H9 (cell line): Measurements from ENCODE around the gene KRT84. TPM values are rescaled to one million over a fixed set of nuclear protein-coding genes. Genes with fewer than 3 reads are reported as not detected.

Experiments used
- DNase-seq: peaks from one replicate; pipeline ENCODE4 v3.0.0-alpha.2; 2017
- H2AFZ ChIP-seq: one replicate; pipeline ENCODE4 v1.6.1; 2013; ENCODE audit warnings: mild to moderate bottlenecking, low read length, control low read depth, moderate library complexity
- H2AK5ac ChIP-seq: 2 replicates; pipeline ENCODE4 v1.6.1; 2013; ENCODE audit warnings: low read length, control low read depth, mixed read lengths; ENCODE audit not compliant: insufficient read length
- H2BK120ac ChIP-seq: one replicate; pipeline ENCODE4 v1.6.1; 2013; ENCODE audit warnings: low read depth, mild to moderate bottlenecking, low read length, control low read depth, inconsistent platforms; ENCODE audit not compliant: poor library complexity, severe bottlenecking
- H2BK12ac ChIP-seq: 2 replicates; pipeline ENCODE4 v1.6.1; 2013; ENCODE audit warnings: low read length, control low read depth, mixed read lengths, low read depth; ENCODE audit not compliant: insufficient read length
- H2BK15ac ChIP-seq: 2 replicates; pipeline ENCODE4 v1.6.1; 2013; ENCODE audit warnings: low read depth, low read length, control low read depth
- H2BK20ac ChIP-seq: one replicate; pipeline ENCODE4 v1.6.1; 2013; ENCODE audit warnings: low read depth, mild to moderate bottlenecking, low read length, control low read depth, inconsistent platforms; ENCODE audit not compliant: poor library complexity, severe bottlenecking
- H2BK5ac ChIP-seq: 2 replicates; pipeline ENCODE4 v1.6.1; 2013; ENCODE audit warnings: low read length, control low read depth, mixed read lengths; ENCODE audit not compliant: insufficient read length
- H3K14ac ChIP-seq: 2 replicates; pipeline ENCODE4 v1.6.1; 2013; ENCODE audit warnings: low read length, control low read depth; ENCODE audit not compliant: insufficient read depth
- H3K18ac ChIP-seq: 2 replicates; pipeline ENCODE4 v1.6.1; 2013; ENCODE audit warnings: low read depth, mild to moderate bottlenecking, mixed read lengths, low read length, control low read depth; ENCODE audit not compliant: insufficient read length
- H3K23ac ChIP-seq: 2 replicates; pipeline ENCODE4 v1.6.1; 2013; ENCODE audit warnings: low read length, control low read depth, mixed read lengths, low read depth; ENCODE audit not compliant: insufficient read length
- H3K23me2 ChIP-seq: 2 replicates; pipeline ENCODE4 v1.6.1; 2013; ENCODE audit warnings: low read depth, mild to moderate bottlenecking, mixed read lengths, low read length, control low read depth; ENCODE audit not compliant: insufficient read length, poor library complexity, severe bottlenecking
- H3K27ac ChIP-seq: 2 replicates; pipeline ENCODE4 v1.5.1; 2013; ENCODE audit warnings: low read length, control low read depth, mixed read lengths, low read depth; ENCODE audit not compliant: insufficient read length
- H3K27me3 ChIP-seq: 2 replicates; pipeline ENCODE4 v1.6.1; 2013; ENCODE audit warnings: low read length, control low read depth, inconsistent platforms; ENCODE audit not compliant: insufficient read depth
- H3K4ac ChIP-seq: 2 replicates; pipeline ENCODE4 v1.6.1; 2013; ENCODE audit warnings: low read depth, mild to moderate bottlenecking, control low read depth, inconsistent platforms, low read length, moderate library complexity
- H3K4me1 ChIP-seq: 2 replicates; pipeline ENCODE4 v1.6.1; 2013; ENCODE audit warnings: low read length, control low read depth, inconsistent platforms; ENCODE audit not compliant: insufficient read depth
- H3K4me2 ChIP-seq: 2 replicates; pipeline ENCODE4 v1.6.1; 2013; ENCODE audit warnings: low read length, control low read depth, mixed read lengths; ENCODE audit not compliant: insufficient read length, insufficient read depth
- H3K56ac ChIP-seq: 2 replicates; pipeline ENCODE4 v1.6.1; 2013; ENCODE audit warnings: low read depth, mild to moderate bottlenecking, mixed read lengths, low read length, control low read depth; ENCODE audit not compliant: insufficient read length
- H3K79me1 ChIP-seq: 2 replicates; pipeline ENCODE4 v1.6.1; 2013; ENCODE audit warnings: low read depth, mild to moderate bottlenecking, moderate library complexity, low read length, control low read depth, inconsistent platforms; ENCODE audit not compliant: insufficient read depth, poor library complexity, severe bottlenecking
- H3K79me2 ChIP-seq: 2 replicates; pipeline ENCODE4 v1.6.1; 2013; ENCODE audit warnings: low read length, control low read depth, inconsistent platforms; ENCODE audit not compliant: insufficient read depth
- H3K9ac ChIP-seq: 2 replicates; pipeline ENCODE4 v1.6.1; 2013; ENCODE audit warnings: low read length, control low read depth, mixed read lengths; ENCODE audit not compliant: insufficient read length; ENCODE audit errors: extremely low read depth
- H3K9me3 ChIP-seq: one replicate; pipeline ENCODE4 v1.6.1; 2013; ENCODE audit warnings: low read depth, low read length, inconsistent platforms; ENCODE audit not compliant: control insufficient read depth
- H3T11ph ChIP-seq: one replicate; pipeline ENCODE4 v1.6.1; 2013; ENCODE audit warnings: mild to moderate bottlenecking, low read length, control low read depth, inconsistent platforms
- H4K20me1 ChIP-seq: one replicate; pipeline ENCODE4 v1.6.1; 2013; ENCODE audit not compliant: control insufficient read depth, insufficient read length, insufficient read depth
- H4K5ac ChIP-seq: 2 replicates; pipeline ENCODE4 v1.6.1; 2013; ENCODE audit warnings: low read depth, mild to moderate bottlenecking, mixed read lengths, low read length, control low read depth; ENCODE audit not compliant: insufficient read length
- H4K8ac ChIP-seq: replicated peaks from 2 replicates; pipeline ENCODE4 v1.6.1; 2013; ENCODE audit warnings: low read length, control low read depth, mixed read lengths, low read depth; ENCODE audit not compliant: insufficient read length
- H4K91ac ChIP-seq: 2 replicates; pipeline ENCODE4 v1.6.1; 2013; ENCODE audit warnings: low read depth, mild to moderate bottlenecking, moderate library complexity, mixed read lengths, low read length, control low read depth; ENCODE audit not compliant: insufficient read length
- H3K27ac Mint-ChIP-seq, 3 experiments: 2 replicates in 2 of 3; 3 replicates in 1 of 3; pipeline ENCODE4 v1.8.0; 2020 to 2021; ENCODE audit warnings: mixed read lengths in 3 of 3, mild to moderate bottlenecking in 1 of 3, moderate library complexity in 1 of 3
- H3K27me3 Mint-ChIP-seq: 2 replicates; pipeline ENCODE4 v1.8.0; 2021; ENCODE audit warnings: low read depth, mild to moderate bottlenecking, moderate library complexity, mixed read lengths
- H3K36me3 Mint-ChIP-seq, 3 experiments: 2 replicates in 2 of 3; 3 replicates in 1 of 3; pipeline ENCODE4 v1.8.0; 2020 to 2021; ENCODE audit warnings: low read depth in 3 of 3, mixed read lengths in 3 of 3; ENCODE audit not compliant: insufficient read depth in 1 of 3
- H3K4me1 Mint-ChIP-seq, 2 experiments: 2 replicates each; pipeline ENCODE4 v1.8.0; 2020; ENCODE audit warnings: mixed read lengths in 2 of 2
- H3K4me3 Mint-ChIP-seq, 2 experiments: 2 replicates in 1 of 2; 3 replicates in 1 of 2; pipeline ENCODE4 v1.8.0; 2020 to 2021; ENCODE audit warnings: mild to moderate bottlenecking in 2 of 2, mixed read lengths in 2 of 2, moderate library complexity in 1 of 2
- H3K9me3 Mint-ChIP-seq, 2 experiments: 2 replicates in 1 of 2; 3 replicates in 1 of 2; pipeline ENCODE4 v1.8.0; 2020; ENCODE audit warnings: mild to moderate bottlenecking in 2 of 2, mixed read lengths in 2 of 2, moderate library complexity in 1 of 2
- WGBS: extraction: QIAGEN DNeasy Blood & Tissue Kit; methylation state at CpG from one replicate; pipeline ENCODE4 v1.1.7; 2013; ENCODE audit warnings: missing lambda C conversion rate, low lambda C conversion rate, mixed read lengths; ENCODE audit not compliant: insufficient read length; ENCODE audit errors: extremely low coverage; 5-methylcytosine and 5-hydroxymethylcytosine counted together
- total RNA-seq: library from RNA; stranded (reverse); gene quantifications from 2 replicates; pipeline ENCODE4 v1.2.1, GENCODE V29; 2021
- TF ChIP-seq, protein P1 (sequence below): fragments of 200-600 bp; sonication (generic); conservative IDR thresholded peaks from 3 replicates; pipeline ENCODE4 v1.8.0; 2021; ENCODE audit warnings: antibody characterized with exemption, mild to moderate bottlenecking

Gene KRT84
- total RNA-seq, 1 experiment from 2014 or later, result not detected

- H3K9ac ChIP-seq, result no peak overlapping the region
Measured at GRCh38 chr12:52380271-52380694, 5.2 kb downstream of the KRT84 start.

More at GRCh38 chr12:52380271-52380694, 5.2 kb downstream of the KRT84 start:
- H4K5ac ChIP-seq, result no peak overlapping the region
- no peak overlapping the region for H3K4ac ChIP-seq
- H2AFZ ChIP-seq, result no peak overlapping the region
- no peak overlapping the region for H3T11ph ChIP-seq
- H2BK15ac ChIP-seq, result no peak overlapping the region
- no peaks in the 10 kb centered on the region for H3K79me2 ChIP-seq
- H3K9me3 ChIP-seq, result no peaks in the 10 kb centered on the region
- H2BK12ac ChIP-seq, result no peak overlapping the region
- H3K4me1 ChIP-seq, result no peaks in the 10 kb centered on the region
- H2AK5ac ChIP-seq, result no peak overlapping the region
- WGBS, result no CpG with 5 or more reads among the region's 15 CpGs
- no peaks in the 10 kb centered on the region for H3K27me3 ChIP-seq
- no peaks in the 10 kb centered on the region; a peak in 1 of 7 replicates for H3K36me3 Mint-ChIP-seq
- no peak overlapping the region for H3K27ac ChIP-seq
- no peak overlapping the region for H2BK20ac ChIP-seq
- no peaks in the 10 kb centered on the region for H3K79me1 ChIP-seq
- H3K56ac ChIP-seq, result no peak overlapping the region
- H3K4me2 ChIP-seq, result no peak overlapping the region
- H3K23me2 ChIP-seq, result no peaks in the 10 kb centered on the region
- H3K4me1 Mint-ChIP-seq, result no peaks in the 10 kb centered on the region
- no peak overlapping the region for H2BK5ac ChIP-seq
- TF ChIP-seq, protein P1, sequence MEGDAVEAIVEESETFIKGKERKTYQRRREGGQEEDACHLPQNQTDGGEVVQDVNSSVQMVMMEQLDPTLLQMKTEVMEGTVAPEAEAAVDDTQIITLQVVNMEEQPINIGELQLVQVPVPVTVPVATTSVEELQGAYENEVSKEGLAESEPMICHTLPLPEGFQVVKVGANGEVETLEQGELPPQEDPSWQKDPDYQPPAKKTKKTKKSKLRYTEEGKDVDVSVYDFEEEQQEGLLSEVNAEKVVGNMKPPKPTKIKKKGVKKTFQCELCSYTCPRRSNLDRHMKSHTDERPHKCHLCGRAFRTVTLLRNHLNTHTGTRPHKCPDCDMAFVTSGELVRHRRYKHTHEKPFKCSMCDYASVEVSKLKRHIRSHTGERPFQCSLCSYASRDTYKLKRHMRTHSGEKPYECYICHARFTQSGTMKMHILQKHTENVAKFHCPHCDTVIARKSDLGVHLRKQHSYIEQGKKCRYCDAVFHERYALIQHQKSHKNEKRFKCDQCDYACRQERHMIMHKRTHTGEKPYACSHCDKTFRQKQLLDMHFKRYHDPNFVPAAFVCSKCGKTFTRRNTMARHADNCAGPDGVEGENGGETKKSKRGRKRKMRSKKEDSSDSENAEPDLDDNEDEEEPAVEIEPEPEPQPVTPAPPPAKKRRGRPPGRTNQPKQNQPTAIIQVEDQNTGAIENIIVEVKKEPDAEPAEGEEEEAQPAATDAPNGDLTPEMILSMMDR, result peak; percentile 69
- H3K4me3 Mint-ChIP-seq, result no peak overlapping the region
- H4K91ac ChIP-seq, result no peak overlapping the region
- peaks cover 19% of the 10 kb centered on the region for H3K27me3 Mint-ChIP-seq
- no peak overlapping the region for H3K23ac ChIP-seq
- peak; percentile 81 for DNase-seq
- no peak overlapping the region for H2BK120ac ChIP-seq
- no peaks in the 10 kb centered on the region; a peak in 1 of 5 replicates for H3K9me3 Mint-ChIP-seq
- no peak overlapping the region for H3K14ac ChIP-seq
- H3K18ac ChIP-seq, result no peak overlapping the region
- no peak overlapping the region for H4K8ac ChIP-seq
- H3K27ac Mint-ChIP-seq, result no peak overlapping the region
- H4K20me1 ChIP-seq, result no peaks in the 10 kb centered on the region
